ENCODE results near the gene CNOT4. TPM values are rescaled to one million over a fixed set of nuclear protein-coding genes. Genes with fewer than 3 reads are reported as not detected.

CNOT4 gene
- polyA plus RNA-seq, 2 of the 4 experiments (the other 2 are of a cell fraction): 10.0 to 16.4 TPM

DNA sequence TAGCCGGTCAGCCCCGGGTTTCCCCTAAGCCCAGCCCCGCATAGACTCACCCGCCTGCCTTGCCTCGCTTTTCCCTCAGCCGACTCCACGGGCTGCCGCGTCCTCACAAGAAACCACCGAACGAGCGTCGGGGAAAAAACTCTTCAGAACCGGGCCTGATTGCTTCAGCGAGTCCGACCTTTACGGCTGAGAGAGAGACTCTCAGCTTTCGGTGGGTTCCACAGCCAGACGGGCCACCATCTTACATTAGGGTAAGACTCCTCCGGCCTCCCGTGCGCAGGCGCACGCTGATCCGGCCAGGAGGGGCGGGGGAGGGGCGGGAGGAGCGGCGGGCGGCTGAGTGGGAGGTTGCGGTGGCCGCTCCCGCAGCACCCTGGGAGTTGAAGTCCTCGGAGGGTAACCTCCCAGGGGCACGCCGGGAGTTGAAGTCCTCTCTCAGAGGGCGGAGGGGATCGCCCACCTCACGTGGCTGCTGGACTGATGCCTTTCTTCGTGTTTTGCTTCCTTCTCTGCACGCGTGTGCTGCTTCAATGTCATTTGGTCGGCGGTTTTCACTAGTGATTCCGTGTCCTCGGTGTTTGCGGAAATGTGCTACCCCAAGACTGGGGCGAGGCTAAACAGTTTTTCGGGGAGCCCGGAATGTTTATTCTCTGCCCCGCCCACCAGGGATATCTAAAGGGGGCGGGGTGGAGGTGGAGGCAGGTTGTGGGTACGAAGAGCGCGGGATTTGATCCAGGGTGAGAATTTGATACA, at the start of gene CNOT4 (continued):
- TF ChIP-seq, protein P1, sequence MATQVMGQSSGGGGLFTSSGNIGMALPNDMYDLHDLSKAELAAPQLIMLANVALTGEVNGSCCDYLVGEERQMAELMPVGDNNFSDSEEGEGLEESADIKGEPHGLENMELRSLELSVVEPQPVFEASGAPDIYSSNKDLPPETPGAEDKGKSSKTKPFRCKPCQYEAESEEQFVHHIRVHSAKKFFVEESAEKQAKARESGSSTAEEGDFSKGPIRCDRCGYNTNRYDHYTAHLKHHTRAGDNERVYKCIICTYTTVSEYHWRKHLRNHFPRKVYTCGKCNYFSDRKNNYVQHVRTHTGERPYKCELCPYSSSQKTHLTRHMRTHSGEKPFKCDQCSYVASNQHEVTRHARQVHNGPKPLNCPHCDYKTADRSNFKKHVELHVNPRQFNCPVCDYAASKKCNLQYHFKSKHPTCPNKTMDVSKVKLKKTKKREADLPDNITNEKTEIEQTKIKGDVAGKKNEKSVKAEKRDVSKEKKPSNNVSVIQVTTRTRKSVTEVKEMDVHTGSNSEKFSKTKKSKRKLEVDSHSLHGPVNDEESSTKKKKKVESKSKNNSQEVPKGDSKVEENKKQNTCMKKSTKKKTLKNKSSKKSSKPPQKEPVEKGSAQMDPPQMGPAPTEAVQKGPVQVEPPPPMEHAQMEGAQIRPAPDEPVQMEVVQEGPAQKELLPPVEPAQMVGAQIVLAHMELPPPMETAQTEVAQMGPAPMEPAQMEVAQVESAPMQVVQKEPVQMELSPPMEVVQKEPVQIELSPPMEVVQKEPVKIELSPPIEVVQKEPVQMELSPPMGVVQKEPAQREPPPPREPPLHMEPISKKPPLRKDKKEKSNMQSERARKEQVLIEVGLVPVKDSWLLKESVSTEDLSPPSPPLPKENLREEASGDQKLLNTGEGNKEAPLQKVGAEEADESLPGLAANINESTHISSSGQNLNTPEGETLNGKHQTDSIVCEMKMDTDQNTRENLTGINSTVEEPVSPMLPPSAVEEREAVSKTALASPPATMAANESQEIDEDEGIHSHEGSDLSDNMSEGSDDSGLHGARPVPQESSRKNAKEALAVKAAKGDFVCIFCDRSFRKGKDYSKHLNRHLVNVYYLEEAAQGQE (IDR thresholded peaks at IDR 0.05): peak; percentile 57

DNA sequence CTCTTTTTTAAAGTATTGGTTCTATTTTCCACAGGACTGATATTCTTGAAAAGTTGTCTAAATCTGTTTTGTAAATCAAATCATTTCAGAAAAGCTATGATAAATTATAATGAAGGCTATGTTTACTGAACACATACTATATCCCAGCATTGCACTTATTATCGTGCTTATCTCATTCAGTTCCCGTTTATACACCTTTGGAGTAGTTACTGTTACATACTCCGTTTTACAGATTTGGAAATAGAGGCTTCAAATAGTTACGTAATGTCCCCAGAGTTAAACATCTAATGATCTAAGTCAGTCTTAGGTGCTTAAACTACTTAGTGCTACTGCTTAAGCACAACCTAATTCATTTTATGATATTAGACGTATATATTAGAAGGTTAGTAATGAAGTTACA, 49.0 kb upstream of the CNOT4 start:
- ChIA-PET CTCF (interaction anchor here (0.6 to 3.1 kb wide), 10 partner anchors 10 to 283 kb away, joined by 3 to 19 read pairs (median 4); no protein-coding TSS in a partner anchor), POLR2A (no interaction called here)
- DNase-seq (ENCODE audit: low read depth in 1 of 2, low spot score in 1 of 2) (no peak), ATAC-seq (no peak), FAIRE-seq (no peak)
- TF ChIP-seq EP300 (IDR thresholded peaks at IDR 0.05): no peak
- no peak for TF ChIP-seq HDAC2 (IDR thresholded peaks at IDR 0.05)
- TF ChIP-seq, protein P2, sequence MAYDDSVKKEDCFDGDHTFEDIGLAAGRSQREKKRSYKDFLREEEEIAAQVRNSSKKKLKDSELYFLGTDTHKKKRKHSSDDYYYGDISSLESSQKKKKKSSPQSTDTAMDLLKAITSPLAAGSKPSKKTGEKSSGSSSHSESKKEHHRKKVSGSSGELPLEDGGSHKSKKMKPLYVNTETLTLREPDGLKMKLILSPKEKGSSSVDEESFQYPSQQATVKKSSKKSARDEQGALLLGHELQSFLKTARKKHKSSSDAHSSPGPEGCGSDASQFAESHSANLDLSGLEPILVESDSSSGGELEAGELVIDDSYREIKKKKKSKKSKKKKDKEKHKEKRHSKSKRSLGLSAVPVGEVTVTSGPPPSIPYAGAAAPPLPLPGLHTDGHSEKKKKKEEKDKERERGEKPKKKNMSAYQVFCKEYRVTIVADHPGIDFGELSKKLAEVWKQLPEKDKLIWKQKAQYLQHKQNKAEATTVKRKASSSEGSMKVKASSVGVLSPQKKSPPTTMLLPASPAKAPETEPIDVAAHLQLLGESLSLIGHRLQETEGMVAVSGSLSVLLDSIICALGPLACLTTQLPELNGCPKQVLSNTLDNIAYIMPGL (CRISPR knock-in tag; IDR thresholded peaks at IDR 0.05; ENCODE audit: borderline replicate concordance): no peak
- TF ChIP-seq ZC3H11A (IDR thresholded peaks at IDR 0.05): no peak
- no peak for TF ChIP-seq FOSL2 (IDR thresholded peaks at IDR 0.05)
- TF ChIP-seq FOSL2 (CRISPR knock-in tag; IDR thresholded peaks at IDR 0.05): no peak
- TF ChIP-seq NR3C1 (IDR thresholded peaks at IDR 0.05): no peak
- WGBS (ENCODE audit: missing lambda C conversion rate): 83% methylated on average over 5 of the region's 5 CpGs
- peak overlapping the region; percentile 87; a peak in 5 of 6 replicates for H3K27ac ChIP-seq
- peak overlapping the region; percentile 76 for H3K4me3 ChIP-seq
- H3K4me1 ChIP-seq: peaks cover 8% of the 10 kb centered on the region; the same call in 2 of the 3 replicates
- peak overlapping the region; percentile 88 for H3K4me2 ChIP-seq
- H3K9me3 ChIP-seq: no peaks in the 10 kb centered on the region

DNA sequence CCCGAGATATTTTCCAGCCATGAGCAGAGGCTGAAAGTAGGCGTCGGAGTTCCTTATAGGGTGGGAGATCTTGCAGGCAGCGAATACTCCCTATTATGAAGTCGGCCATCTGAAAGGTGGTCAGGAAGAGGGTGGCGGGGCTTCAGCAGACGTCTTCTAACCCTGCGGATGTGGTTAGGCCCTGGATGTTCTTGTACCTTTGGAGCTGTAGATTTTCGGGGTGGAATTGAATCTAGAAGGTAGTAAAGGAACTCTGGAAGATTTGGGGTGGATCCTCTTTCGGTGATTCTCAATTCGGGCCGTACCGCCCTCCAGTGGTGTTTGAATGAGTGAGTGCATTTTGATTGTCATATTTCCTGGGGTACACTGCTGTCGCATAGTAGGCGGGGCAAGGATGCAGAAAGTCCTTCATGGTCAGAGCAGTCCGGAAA, 48.5 kb upstream of the CNOT4 start:
- Histone ChIP-seq H3K4me1 (peaks cover 8% of the 10 kb centered on the region; the same call in 2 of the 3 replicates), H3K9me3 (no peaks in the 10 kb centered on the region), H3K27ac (peak overlapping the region; percentile 87), H3K4me3 (peak overlapping the region; percentile 76), H3K4me2 (peak overlapping the region; percentile 88)
- FAIRE-seq (no peak), DNase-seq (ENCODE audit: low read depth in 1 of 2, low spot score in 1 of 2) (peak; percentile 77 to 91), ATAC-seq (peak; percentile 82 to 88)
- POLR2A ChIA-PET: no interaction called here
- WGBS (ENCODE audit: missing lambda C conversion rate): under 1% methylated on average over 9 of the region's 16 CpGs
- CTCF ChIA-PET: interaction anchor here (1.0 to 3.1 kb wide), 8 partner anchors 9 to 283 kb away, joined by 3 to 19 read pairs (median 4); no protein-coding TSS in a partner anchor
- TF ChIP-seq FOSL2 (IDR thresholded peaks at IDR 0.05) (no peak), FOSL2 (CRISPR knock-in tag; IDR thresholded peaks at IDR 0.05) (no peak), NPAS2 (CRISPR knock-in tag; IDR thresholded peaks at IDR 0.05; ENCODE audit: borderline replicate concordance) (no peak), EHF (CRISPR knock-in tag; IDR thresholded peaks at IDR 0.05) (no peak), JUN (IDR thresholded peaks at IDR 0.05) (no peak), HOXB13 (CRISPR knock-in tag; IDR thresholded peaks at IDR 0.05; ENCODE audit: low read depth) (no peak), CBX8 (IDR thresholded peaks at IDR 0.05) (no peak), ZSCAN20 (CRISPR knock-in tag; IDR thresholded peaks at IDR 0.05) (no peak), RAD21 (conservative IDR thresholded peaks at IDR 0.05 in 1 of 2, IDR thresholded peaks at IDR 0.05 in 1 of 2) (peak; percentile 55 to 59), RARB (CRISPR knock-in tag; IDR thresholded peaks at IDR 0.05) (0 out of 2 replicates have a peak, but pooled peaks have one; percentile 49), SMC3 (IDR thresholded peaks at IDR 0.05) (peak; percentile 73), KDM5A (IDR thresholded peaks at IDR 0.05) (no peak)
- TF ChIP-seq, protein P3, sequence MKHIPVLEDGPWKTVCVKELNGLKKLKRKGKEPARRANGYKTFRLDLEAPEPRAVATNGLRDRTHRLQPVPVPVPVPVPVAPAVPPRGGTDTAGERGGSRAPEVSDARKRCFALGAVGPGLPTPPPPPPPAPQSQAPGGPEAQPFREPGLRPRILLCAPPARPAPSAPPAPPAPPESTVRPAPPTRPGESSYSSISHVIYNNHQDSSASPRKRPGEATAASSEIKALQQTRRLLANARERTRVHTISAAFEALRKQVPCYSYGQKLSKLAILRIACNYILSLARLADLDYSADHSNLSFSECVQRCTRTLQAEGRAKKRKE (CRISPR knock-in tag; IDR thresholded peaks at IDR 0.05; ENCODE audit: low read depth): no peak
- TF ChIP-seq, protein P4, sequence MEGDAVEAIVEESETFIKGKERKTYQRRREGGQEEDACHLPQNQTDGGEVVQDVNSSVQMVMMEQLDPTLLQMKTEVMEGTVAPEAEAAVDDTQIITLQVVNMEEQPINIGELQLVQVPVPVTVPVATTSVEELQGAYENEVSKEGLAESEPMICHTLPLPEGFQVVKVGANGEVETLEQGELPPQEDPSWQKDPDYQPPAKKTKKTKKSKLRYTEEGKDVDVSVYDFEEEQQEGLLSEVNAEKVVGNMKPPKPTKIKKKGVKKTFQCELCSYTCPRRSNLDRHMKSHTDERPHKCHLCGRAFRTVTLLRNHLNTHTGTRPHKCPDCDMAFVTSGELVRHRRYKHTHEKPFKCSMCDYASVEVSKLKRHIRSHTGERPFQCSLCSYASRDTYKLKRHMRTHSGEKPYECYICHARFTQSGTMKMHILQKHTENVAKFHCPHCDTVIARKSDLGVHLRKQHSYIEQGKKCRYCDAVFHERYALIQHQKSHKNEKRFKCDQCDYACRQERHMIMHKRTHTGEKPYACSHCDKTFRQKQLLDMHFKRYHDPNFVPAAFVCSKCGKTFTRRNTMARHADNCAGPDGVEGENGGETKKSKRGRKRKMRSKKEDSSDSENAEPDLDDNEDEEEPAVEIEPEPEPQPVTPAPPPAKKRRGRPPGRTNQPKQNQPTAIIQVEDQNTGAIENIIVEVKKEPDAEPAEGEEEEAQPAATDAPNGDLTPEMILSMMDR (IDR thresholded peaks at IDR 0.05): peak; percentile 60
- TF ChIP-seq, protein P5, sequence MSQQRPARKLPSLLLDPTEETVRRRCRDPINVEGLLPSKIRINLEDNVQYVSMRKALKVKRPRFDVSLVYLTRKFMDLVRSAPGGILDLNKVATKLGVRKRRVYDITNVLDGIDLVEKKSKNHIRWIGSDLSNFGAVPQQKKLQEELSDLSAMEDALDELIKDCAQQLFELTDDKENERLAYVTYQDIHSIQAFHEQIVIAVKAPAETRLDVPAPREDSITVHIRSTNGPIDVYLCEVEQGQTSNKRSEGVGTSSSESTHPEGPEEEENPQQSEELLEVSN (IDR thresholded peaks at IDR 0.05; ENCODE audit: borderline replicate concordance, low read depth): no peak
